ENCODE data around the gene DLX3. TPM values are rescaled to one million over a fixed set of nuclear protein-coding genes. Genes with fewer than 3 reads are reported as not detected.
A peak's percentile ranks its signal among the peaks of the same experiment; 100 is the strongest.

The DLX3 gene
- total RNA-seq, 1 donor from 2014 or later = not detected

- Mint-ChIP-seq H3K9me3 (ENCODE audit: unreplicated experiment) (no peaks in the 10 kb centered on the region), H3K4me3 (ENCODE audit: unreplicated experiment) (peak overlapping the region; percentile 69), H3K4me1 (ENCODE audit: unreplicated experiment) (peaks cover 43% of the 10 kb centered on the region), H3K27ac (ENCODE audit: unreplicated experiment) (no peak overlapping the region), H3K27me3 (ENCODE audit: unreplicated experiment) (peaks cover 93% of the 10 kb centered on the region), H3K36me3 (ENCODE audit: unreplicated experiment) (no peaks in the 10 kb centered on the region)
- DNase-seq (ENCODE audit: extremely low spot score, unreplicated experiment) = no peak
- TF ChIP-seq CTCF (IDR thresholded peaks at IDR 0.05) = no peak
Measured at GRCh38 chr17:49968405-49969133, 26.5 kb downstream of the DLX3 start.

- Mint-ChIP-seq H3K4me3 (ENCODE audit: unreplicated experiment) (peak overlapping the region; percentile 38), H3K27ac (ENCODE audit: unreplicated experiment) (no peak overlapping the region), H3K27me3 (ENCODE audit: unreplicated experiment) (peaks cover 93% of the 10 kb centered on the region), H3K9me3 (ENCODE audit: unreplicated experiment) (no peaks in the 10 kb centered on the region), H3K36me3 (ENCODE audit: unreplicated experiment) (no peaks in the 10 kb centered on the region), H3K4me1 (ENCODE audit: unreplicated experiment) (peaks cover 44% of the 10 kb centered on the region)
- DNase-seq (ENCODE audit: extremely low spot score, unreplicated experiment) = no peak
- TF ChIP-seq CTCF (IDR thresholded peaks at IDR 0.05) = no peak
Measured at GRCh38 chr17:49967621-49968404, 27.2 kb downstream of the DLX3 start.

- Mint-ChIP-seq H3K9me3 (ENCODE audit: unreplicated experiment) (no peaks in the 10 kb centered on the region), H3K27me3 (ENCODE audit: unreplicated experiment) (peaks cover 93% of the 10 kb centered on the region), H3K4me1 (ENCODE audit: unreplicated experiment) (peaks cover 40% of the 10 kb centered on the region), H3K4me3 (ENCODE audit: unreplicated experiment) (no peak overlapping the region), H3K27ac (ENCODE audit: unreplicated experiment) (no peak overlapping the region), H3K36me3 (ENCODE audit: unreplicated experiment) (no peaks in the 10 kb centered on the region)
- DNase-seq (ENCODE audit: extremely low spot score, unreplicated experiment) = no peak
- TF ChIP-seq CTCF (IDR thresholded peaks at IDR 0.05) = no peak
Measured at GRCh38 chr17:49967205-49967604, 27.8 kb downstream of the DLX3 start.

- Mint-ChIP-seq H3K36me3 (ENCODE audit: unreplicated experiment) (no peaks in the 10 kb centered on the region), H3K27ac (ENCODE audit: unreplicated experiment) (no peak overlapping the region), H3K27me3 (ENCODE audit: unreplicated experiment) (peaks cover 93% of the 10 kb centered on the region), H3K9me3 (ENCODE audit: unreplicated experiment) (no peaks in the 10 kb centered on the region), H3K4me1 (ENCODE audit: unreplicated experiment) (peaks cover 37% of the 10 kb centered on the region), H3K4me3 (ENCODE audit: unreplicated experiment) (no peak overlapping the region)
- no peak for TF ChIP-seq CTCF (IDR thresholded peaks at IDR 0.05)
- DNase-seq (ENCODE audit: extremely low spot score, unreplicated experiment) = no peak
Measured at GRCh38 chr17:49966767-49967166, 28.3 kb downstream of the DLX3 start.

GRCh38 chr17:49965524-49965909 lies 29.5 kb downstream of the DLX3 start:
- H3K27me3 Mint-ChIP-seq (ENCODE audit: unreplicated experiment) = peaks cover 87% of the 10 kb centered on the region
- H3K9me3 Mint-ChIP-seq (ENCODE audit: unreplicated experiment) = no peaks in the 10 kb centered on the region
- peaks cover 30% of the 10 kb centered on the region for H3K4me1 Mint-ChIP-seq (ENCODE audit: unreplicated experiment)
- H3K4me3 Mint-ChIP-seq (ENCODE audit: unreplicated experiment) = no peak overlapping the region
- no peak overlapping the region for H3K27ac Mint-ChIP-seq (ENCODE audit: unreplicated experiment)
- H3K36me3 Mint-ChIP-seq (ENCODE audit: unreplicated experiment) = no peaks in the 10 kb centered on the region
- no peak for TF ChIP-seq CTCF (IDR thresholded peaks at IDR 0.05)
- no peak for DNase-seq (ENCODE audit: extremely low spot score, unreplicated experiment)

All from osteocyte (in vitro differentiated cells).